NOMO-1 treated with DMSO at 0.1 percent for 48 hours (cell line): ENCODE data around the gene LIMA1.
"Not testable (repeated sequence)": the region's sequence is repeated elsewhere in the genome, so short reads cannot be mapped to it uniquely, and the experiment has no call there.

ENCODE experiments used
- DNase-seq: peaks from one replicate; lab custom pipeline; 2025; ENCODE audit not compliant: unreplicated experiment; lab: John Stamatoyannopoulos, UW

The LIMA1 gene

DNA sequence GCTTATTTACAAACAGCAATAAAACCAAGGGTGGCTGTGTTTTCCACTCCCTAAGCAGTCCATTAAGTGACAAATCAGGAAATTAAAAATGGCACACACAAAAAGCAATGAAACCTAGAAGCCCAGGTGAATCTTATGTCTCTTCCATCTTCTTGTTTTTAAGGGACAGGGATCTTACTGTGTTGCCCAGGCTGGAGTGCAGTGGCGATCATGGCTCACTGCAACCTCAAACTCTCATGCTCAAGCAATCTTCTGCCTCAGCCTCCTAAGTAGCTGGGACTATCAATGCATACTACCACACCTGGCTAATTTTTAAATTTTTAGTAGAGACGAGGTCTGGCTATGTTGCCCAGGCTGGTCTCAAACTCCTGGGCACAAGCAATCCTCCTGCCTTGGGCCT is 63.8 kb downstream of the LIMA1 start:
- no peak for DNase-seq

DNA sequence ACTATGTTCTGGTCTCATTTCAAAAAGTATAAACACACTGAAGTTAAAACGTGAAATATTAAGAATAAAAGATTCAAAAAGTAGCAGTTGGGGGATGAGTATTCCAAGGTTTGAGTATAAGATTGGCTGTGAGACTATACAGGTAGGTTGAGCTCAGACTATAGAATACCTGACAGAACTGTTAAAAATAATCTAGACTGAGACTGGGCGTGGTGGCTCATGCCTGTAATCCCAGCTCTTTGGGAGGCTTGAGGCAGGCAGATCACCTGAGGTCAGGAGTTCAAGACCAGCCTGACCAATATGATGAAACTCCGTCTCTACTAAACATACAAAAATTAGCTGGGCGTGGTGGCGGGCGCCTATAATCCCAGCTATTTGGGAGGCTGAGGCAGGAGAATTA is 64.3 kb downstream of the LIMA1 start:
- not testable (repeated sequence) for DNase-seq

DNA sequence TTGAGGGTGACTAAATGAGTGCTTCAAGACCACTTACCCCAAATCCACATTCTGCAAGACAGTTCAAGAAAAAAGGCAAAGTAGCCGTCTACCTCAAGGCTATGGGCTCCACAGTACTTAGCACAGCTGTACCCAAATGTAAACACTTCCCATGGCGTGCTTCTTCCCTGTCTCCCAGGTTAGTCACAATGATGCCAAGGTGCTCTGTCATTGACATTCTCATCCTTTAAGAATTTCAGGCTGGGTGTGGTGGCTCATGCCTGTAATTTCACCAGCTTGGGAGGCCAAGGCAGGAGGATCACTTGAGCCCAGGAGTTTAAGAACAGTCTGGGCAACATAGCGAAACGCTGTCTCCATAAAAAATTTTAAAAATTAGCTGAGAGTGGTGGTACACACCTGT is 64.9 kb downstream of the LIMA1 start:
- DNase-seq = no peak

DNA sequence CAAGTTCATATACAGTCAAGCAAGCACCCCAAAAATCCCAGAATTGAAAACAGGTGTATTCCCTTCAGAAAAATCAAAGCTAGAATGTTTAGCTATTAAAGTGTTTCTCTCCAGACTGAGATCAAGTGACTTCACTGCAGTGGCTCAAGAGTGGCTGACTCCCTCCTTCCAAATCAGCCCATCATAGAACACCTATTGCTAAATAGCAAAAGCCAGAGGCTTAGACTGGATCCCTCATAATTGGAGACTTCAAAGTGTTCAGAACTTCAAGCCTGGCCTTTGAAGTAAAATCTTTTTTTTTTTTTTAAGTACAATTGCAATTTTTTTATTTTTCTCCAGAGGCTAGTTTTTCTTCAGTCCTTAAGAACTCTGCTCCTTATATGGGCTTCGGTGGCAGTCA is 66.1 kb downstream of the LIMA1 start:
- DNase-seq = no peak

DNA sequence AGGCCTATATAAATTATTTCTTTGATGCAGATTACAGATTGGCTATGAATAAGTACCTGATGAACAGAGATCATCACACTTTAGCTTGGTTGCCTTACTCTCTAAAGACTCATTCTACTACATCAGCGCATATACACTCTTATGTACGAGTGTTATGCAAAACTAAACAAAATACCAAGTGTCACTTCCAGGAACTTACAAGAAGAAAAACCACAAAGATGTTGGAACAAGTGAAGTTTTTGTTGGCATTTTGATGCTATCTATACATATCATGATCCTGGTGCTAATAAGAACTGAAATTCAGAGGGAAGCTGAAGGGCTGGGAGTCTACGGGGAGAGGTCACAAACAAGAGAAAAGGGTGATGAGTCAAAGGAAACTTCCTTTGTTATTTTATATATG is 68.3 kb downstream of the LIMA1 start:
- DNase-seq = no peak

DNA sequence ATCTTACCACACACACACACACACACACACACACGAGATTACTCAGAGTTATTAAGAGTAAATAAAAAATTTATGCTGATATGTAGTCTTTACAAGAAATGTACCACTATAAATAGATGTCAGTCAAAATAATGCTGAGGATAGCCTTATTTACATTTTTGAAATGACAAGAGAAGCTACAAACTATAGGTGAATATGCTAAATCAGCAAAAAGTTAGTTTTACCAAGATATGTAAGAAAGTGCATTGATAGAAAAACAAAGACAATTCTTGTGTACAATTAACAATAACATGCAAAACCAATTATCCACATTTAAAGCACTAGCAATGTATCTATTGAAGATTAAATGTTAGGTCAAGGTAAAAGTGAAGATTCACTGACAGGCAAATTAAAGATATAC is 69.3 kb downstream of the LIMA1 start:
- DNase-seq = no peak

DNA sequence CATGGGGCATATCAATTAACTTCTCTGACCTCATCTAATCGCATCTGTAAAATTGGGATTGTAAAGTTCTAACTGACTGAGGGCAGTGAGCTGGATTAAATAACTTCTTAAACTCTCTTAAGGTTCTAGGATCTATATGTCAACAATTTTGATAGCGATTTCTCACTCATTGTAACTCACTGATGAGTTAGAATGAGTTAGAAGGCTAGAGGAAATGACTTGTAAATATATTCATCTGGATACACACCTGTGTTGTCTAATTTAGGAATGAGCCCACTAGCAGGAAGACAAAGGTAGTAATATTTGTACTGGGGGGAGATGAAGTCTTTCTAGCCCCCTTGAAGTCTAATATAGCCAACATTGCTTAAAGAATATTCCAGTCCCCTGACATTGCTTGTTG is 69.9 kb downstream of the LIMA1 start:
- DNase-seq = no peak

DNA sequence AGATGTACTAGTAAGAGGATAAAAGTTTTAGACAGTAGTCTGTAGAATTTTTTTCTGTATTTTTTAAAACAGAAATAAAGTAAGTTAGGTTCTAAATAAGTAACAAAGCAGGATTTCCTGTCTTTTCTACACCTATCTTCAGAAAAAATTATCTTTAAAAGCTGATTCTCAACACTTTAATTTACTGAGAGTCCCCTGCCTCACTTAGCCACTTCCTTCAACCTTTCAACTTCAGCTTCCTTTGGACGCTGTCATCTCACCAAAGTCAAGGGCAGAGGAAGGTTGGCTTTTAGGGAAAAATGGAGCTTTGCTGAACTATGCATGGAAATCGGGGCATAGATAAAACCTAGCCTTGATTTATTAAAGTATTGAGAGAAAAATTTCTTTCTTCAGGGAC is 71.3 kb downstream of the LIMA1 start:
- no peak for DNase-seq

DNA sequence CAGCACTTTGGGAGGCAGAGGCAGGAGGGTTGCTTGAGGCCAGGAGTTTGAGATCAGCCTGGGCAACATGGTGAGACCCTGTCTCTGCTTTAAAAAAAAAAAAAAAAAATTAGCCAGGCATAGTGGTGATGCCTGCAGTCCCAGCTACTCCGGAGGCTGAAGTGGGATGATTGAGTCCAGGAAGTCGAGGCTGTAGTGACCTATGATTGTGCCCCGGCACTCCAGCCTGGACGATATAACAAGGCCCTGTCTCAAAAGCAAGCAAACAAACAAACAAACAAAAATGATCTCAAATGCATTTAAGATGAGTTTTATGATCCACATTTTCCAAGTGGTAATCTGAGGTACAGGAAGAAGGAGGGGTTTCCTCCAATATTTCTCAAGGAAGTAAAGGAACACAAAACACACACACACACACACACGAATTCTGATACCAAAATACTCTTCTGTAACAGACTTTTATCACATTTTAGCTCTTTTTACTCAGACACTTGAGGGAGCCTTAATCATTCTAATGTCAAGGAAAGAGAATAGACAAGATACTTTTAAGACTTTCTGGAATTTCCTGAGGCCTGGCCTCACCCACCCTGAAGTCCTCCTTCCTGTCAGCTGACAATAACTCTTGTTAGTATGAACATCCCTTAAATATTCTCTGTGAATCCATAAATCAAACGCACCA is 71.8 kb downstream of the LIMA1 start:
- no peak for DNase-seq

DNA sequence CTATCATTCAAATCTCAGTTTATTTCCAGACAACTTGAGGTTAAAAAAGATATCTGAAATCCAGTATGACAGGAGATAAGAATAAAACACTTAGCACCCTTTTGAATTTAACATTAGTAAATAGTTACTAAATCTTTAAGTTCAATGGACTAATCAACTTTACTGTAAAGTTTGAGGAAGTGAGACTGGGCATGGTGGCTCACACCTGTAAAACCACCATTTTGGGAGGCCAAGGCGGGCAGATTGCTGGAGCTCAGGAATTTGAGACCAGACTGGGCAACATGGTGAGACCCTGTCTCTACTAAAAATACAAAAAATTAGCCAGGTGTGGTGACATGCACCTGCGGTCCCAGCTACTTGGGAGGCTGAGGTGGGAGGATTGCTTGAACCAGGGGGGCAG is 75.9 kb downstream of the LIMA1 start:
- DNase-seq = no peak

DNA sequence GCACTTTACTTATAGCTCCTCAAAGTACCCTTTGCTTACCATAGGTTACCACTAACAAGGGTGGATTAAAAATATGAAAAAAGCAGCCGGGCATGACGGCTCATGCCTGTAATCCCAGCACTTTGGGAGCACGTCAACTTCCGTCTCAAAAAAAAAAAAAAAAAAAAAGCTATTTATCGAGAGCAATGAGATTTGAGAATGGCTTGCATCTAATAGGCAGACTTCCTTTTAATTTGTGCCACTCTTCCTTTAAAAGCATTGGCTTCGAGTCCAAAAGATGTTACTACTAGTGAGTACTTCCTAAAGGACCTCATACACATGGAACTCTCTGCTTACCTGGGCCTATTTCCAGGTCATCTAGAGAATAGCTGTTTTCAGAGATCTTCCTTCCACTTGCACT is 77.7 kb downstream of the LIMA1 start:
- DNase-seq = no peak

DNA sequence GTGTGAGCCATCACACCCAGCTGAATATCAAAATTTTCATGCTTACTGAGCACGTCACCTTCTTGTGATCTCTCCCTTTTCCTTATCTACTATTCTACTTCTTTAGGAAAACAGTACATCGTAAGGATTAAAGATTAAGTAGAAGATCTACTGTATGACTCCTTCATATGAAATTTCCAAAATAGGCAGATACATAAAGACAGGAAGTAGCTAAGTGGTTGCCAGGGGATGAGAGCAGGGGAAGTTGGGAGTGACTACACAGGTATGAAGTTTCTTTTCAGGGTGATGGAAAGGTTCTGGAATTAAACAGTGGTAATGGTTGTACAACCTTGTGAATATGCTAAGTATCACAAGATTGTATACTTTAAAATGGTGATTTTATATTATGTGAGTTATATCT is 79.6 kb downstream of the LIMA1 start:
- DNase-seq = no peak

DNA sequence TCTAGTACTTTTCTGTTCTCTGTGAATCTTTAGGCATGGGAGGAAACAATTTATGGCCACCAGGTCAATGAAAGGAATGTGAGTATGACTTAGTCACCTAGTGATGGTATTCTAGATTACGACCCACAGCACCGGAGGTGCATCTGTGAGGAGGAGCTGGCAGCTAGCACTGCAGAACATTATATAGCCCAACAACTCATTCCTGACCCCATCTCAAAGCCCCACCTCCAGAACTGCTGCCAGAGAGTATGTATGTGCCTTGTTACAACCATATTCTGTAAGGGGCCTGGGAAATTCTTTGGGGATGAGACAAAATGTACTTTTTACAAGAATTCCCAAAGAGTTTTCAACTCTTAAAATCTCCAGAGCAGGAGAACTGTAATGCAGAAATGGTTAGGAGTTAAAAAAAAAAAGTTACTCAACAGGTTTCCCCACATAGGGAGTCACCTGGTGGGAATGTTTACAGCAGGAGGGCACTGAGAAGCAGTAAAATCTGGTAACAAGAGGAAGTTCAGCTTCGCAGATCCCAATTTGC is 81.3 kb downstream of the LIMA1 start:
- no peak for DNase-seq

DNA sequence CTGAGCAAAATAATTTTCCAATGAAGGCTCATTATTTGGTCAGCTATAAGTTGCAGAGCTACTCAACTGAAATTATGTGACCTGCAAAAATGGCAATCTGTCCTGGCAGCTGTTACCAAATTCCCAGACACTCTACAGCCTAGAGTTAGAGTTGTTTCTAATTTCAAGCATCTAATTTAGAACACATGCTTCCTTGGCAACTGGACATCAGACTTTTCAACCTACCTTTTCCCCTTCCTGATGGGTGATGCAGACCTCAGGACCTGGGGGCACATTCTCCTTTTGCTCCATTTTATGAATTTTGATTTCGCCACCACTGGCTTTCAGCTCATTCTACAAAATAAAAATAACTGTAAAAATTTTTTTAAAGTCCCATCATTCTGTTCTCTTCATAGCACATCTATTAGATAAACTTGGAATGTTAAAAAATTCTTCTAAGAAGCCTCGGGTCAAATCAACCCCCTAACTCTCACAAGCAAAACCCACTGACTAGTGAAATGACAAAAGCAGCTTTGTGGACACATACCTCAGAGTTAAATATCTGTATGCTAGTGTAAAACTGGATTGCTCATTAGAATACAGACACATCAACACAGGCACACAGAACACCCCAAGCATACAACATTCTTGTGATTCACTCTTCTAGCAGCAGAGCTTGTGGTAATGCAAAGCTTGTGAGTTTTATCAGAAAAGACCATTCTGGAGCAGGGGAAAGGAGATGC is 82.6 kb downstream of the LIMA1 start:
- no peak for DNase-seq

DNA sequence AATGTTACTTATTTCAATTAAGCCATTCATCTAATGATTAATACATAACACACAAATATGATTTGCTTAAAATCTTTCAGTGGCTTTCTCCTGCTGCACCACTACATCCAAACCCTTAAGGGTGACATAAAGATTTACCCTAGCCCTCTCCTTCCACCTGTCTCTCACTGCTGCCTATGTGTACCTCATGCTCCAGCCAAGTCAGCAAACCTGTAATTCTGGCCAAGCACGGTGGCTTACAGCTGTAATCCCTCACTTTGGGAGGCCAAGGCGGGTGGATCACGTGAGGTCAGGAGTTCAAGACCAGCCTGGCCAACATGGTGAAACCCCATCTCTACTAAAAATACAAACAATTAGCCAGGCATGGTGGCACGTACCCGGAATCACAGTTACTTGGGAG is 84.5 kb downstream of the LIMA1 start:
- no peak for DNase-seq

DNA sequence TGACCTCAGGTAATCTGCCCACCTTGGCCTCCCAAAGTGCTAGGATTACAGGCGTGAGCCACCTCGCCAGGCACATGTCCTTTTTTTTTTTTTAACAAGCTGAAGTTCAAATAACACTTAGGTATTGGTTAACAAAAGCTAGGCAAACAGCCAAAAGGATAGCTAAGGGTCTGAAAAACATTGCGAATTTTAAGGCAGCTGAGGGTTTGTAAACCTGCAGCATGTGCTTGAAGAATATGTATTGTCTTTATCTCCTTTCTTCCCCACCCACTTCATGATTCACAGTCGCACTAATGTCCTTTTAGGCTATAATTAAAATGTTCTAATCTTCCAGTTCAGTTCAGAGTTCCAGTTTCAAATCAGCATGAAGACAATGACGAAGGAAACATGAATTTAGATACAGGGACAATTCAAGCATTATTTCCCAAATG is 86.0 kb downstream of the LIMA1 start:
- no peak for DNase-seq

DNA sequence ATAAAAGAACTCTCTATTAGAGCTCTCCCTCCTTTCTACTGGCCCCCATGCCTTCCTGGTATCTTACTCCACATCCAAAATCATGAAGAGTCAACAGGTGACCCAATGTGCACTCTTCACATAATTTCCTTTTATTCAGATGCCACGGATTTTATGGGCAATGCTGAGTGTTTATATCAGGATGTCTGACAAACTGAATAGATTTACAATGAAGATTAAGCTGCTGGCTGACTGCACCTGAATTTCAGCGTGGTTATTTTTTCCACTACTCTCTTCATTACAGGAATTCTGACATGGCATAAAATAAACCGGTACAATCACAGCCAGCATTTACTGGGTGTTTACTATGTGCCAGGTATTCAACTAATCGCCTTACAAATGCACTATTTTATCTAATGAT is 86.8 kb downstream of the LIMA1 start:
- DNase-seq = no peak

DNA sequence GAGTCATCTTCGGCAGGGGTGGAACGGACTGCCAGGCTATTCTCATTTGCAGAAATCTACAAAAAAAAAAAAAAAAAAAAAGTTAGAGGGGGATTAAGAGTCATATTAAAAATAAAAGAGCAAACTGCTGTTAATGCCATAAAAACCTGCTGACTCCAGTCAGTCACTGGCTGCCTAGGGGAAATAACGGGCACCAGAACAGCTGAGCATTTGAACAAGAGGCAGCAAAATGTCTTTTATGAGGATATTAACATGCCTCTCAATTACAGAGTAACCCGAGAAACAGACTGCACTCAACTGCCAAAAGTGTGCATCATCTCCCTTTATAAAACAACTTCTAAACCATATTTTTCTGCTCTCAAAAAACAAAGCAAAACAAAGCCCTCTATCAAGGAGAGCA is 87.5 kb downstream of the LIMA1 start:
- DNase-seq = no peak

DNA sequence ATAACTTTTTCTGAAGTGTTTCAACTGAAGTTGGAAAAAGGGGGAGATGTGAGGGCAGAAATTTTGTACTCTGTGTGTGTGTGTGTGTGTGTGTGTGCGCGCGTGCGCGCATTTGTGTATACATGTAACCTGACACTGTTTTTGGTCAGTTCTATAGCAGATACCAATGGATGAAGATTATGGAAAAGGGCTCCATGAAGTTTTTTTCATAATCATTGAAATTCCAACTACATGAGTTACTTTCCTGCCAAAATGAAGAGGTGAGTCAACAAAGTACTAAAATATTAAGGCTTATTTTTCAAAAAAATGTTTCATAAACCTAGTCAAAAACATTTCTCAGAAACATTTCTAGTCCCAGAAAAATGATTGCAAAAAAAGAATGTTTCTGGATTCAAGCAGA is 90.4 kb downstream of the LIMA1 start:
- no peak for DNase-seq

DNA sequence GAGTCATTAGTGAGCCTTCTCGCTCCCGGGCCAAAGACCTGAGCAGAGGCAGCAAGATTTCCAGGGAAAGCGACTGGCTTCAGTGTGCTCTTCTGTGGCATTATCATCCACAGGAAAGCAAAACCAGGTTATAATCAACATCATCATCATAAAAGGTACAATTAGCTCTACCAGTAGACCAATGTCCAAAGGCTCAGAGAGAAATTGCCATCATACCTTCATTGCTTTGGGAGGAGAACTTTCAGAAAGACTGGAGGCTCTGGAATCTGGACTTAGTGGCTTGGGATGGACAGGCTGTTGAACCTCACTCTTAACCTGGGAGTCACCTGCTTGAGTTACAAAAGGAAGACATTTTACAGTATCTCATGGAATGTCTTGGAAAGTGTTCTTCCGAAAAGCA is 91.1 kb downstream of the LIMA1 start:
- no peak for DNase-seq

DNA sequence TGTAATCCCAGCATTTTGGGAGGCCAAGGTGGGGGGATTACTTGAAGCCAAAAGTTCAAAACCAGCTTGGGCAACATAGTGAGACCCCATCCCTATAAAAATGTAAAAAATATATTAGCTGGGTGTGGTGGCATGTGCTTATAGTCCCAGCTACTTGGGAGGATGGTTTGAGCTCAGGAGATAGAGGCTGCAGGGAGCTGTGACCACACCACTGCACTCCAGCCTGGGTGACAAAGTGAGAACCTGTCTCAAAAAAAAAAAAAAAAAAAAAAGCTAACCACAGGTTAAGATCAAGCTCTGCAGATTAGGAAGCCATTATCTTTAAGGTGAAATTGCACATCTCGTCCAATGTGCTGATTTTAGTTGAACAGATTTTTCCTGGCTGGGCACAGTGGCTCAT is 92.5 kb downstream of the LIMA1 start:
- DNase-seq = no peak

DNA sequence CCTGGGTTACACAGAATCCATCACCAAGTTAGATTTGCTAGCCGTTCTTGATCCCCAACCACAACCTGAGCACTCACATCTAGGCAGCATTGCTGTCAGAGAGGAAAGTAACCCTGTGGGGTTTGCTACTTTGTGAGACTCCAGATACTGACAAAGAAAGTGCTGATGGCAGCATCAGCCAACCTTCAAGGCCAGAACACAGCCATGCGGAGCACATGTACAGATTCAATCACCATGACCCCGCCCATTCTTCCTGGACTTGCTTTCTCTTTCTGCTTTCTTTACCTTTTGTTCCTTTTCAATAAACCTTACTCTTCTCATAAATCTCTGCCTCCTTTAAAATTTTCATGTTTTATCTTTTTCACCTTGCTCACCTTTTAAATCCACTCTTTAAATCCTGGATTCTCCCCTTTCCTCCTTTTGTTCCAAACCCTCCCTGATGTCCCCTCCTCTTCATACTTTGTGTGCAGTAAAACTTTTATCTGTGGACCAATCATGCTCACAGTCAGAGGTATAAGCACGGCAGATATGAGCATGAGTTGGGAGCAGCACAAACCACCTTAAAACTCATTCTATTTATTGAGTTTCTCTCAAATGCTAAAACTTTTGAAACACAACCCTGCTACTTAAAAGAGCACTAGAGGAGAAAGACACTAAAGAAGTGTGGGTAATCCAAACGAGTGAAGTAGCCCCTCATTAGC is 94.3 kb downstream of the LIMA1 start:
- DNase-seq = no peak
